ENCODE measurements around the gene CDKAL1. TPM values are rescaled to one million over a fixed set of nuclear protein-coding genes. Genes with fewer than 3 reads are reported as not detected.

The CDKAL1 gene
- total RNA-seq, 2 donors from 2014 or later, result 23.5 to 26.4 TPM

DNA sequence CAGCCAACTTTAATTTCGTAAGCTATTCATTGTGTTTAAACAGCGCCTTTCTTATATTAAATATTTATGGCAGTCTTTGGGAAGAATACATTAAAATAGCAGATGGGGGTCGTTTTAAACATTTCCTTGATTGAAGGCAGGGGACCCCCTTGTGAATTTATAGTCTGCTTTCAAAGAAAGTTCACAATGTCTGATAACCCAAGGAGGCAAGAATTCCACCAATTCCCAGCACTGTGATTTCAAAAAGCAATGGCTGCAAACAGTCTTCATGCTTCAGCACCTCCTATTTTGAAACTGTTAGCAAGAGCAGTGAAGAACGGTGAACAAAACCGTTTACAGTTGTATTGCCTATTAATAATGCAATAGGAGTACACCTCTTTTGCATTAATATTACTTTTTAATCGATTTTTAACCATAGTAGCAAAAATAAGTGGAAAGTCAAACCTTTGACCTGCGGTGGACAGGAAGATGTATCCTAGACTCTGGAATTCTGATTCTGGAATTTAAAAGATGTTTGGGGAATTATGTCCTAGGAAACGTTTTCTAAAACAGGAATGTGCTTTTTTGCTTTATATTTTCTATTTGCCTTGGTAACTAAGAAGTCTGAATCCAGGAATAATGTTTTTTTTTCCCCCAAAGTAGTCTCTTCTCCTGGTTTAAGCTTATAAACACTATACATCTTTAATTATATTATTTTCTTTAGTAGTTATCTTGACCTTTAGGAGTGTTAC, 393.0 kb downstream of the CDKAL1 start:
- H3K9me3 Mint-ChIP-seq, result no peaks in the 10 kb centered on the region
- Histone ChIP-seq H3K36me3 (ENCODE audit: control insufficient read depth, insufficient read depth, low read length) (no peaks in the 10 kb centered on the region), H3K27me3 (ENCODE audit: control insufficient read depth, insufficient read depth, low read length, poor library complexity, severe bottlenecking) (no peaks in the 10 kb centered on the region), H3K9me3 (ENCODE audit: control insufficient read depth, low read length) (no peaks in the 10 kb centered on the region), H3K9ac (ENCODE audit: extremely low read depth, low read length, poor library complexity, severe bottlenecking) (no peak overlapping the region), H3K4me3 (ENCODE audit: low read length) (no peak overlapping the region), H3K27ac (ENCODE audit: low read depth, low read length) (peak overlapping the region; percentile 68), H3K4me1 (ENCODE audit: control insufficient read depth, insufficient read depth, low read length) (peaks cover 2% of the 10 kb centered on the region)
- H3K36me3 Mint-ChIP-seq (ENCODE audit: low read depth), result no peaks in the 10 kb centered on the region
- no peak for TF ChIP-seq CTCF (conservative IDR thresholded peaks at IDR 0.05)
- no peak overlapping the region for H3K4me3 Mint-ChIP-seq
- H3K27ac Mint-ChIP-seq, result no peak overlapping the region
- DNase-seq, result no peak
- peaks cover 4% of the 10 kb centered on the region for H3K4me1 Mint-ChIP-seq
- H3K27me3 Mint-ChIP-seq (ENCODE audit: insufficient read depth), result no peaks in the 10 kb centered on the region
- 74 to 87% methylated on average over 3 to 8 of the region's 8 CpGs for WGBS, 2 experiments (ENCODE audit: insufficient coverage in 1 of 2, insufficient read length in 1 of 2)

GRCh38 chr6:20929283-20929682, 395.0 kb downstream of the CDKAL1 start:
- H3K4me3 ChIP-seq (ENCODE audit: low read length), result no peak overlapping the region
- peaks cover 5% of the 10 kb centered on the region for H3K4me1 ChIP-seq (ENCODE audit: control insufficient read depth, insufficient read depth, low read length)
- no peak overlapping the region for H3K27ac ChIP-seq (ENCODE audit: low read depth, low read length)
- 93 to 100% methylated on average over 2 to 4 of the region's 4 CpGs for WGBS, 2 experiments (ENCODE audit: insufficient coverage in 1 of 2, insufficient read length in 1 of 2)
- no peaks in the 10 kb centered on the region for H3K27me3 ChIP-seq (ENCODE audit: control insufficient read depth, insufficient read depth, low read length, poor library complexity, severe bottlenecking)
- no peaks in the 10 kb centered on the region for H3K9me3 ChIP-seq (ENCODE audit: control insufficient read depth, low read length)
- TF ChIP-seq CTCF (conservative IDR thresholded peaks at IDR 0.05), result no peak
- H3K36me3 ChIP-seq (ENCODE audit: control insufficient read depth, insufficient read depth, low read length), result no peaks in the 10 kb centered on the region
- Mint-ChIP-seq H3K27me3 (ENCODE audit: insufficient read depth) (no peaks in the 10 kb centered on the region), H3K4me1 (peaks cover 20% of the 10 kb centered on the region), H3K4me3 (no peak overlapping the region), H3K36me3 (ENCODE audit: low read depth) (peaks cover 2% of the 10 kb centered on the region), H3K27ac (no peak overlapping the region), H3K9me3 (no peaks in the 10 kb centered on the region)
- H3K9ac ChIP-seq (ENCODE audit: extremely low read depth, low read length, poor library complexity, severe bottlenecking), result no peak overlapping the region
- no peak for DNase-seq

- no peak overlapping the region for H3K27ac ChIP-seq (ENCODE audit: low read depth, low read length)
- H3K27ac Mint-ChIP-seq, result no peak overlapping the region
- peaks cover 5% of the 10 kb centered on the region for H3K4me1 ChIP-seq (ENCODE audit: control insufficient read depth, insufficient read depth, low read length)
- WGBS, 2 experiments (ENCODE audit: insufficient coverage in 1 of 2, insufficient read length in 1 of 2), result 98% methylated on average over 3 of the region's 3 CpGs; no CpG with 5 or more reads in 1 of the 2 experiments
- no peak overlapping the region for H3K9ac ChIP-seq (ENCODE audit: extremely low read depth, low read length, poor library complexity, severe bottlenecking)
- no peak overlapping the region for H3K4me3 Mint-ChIP-seq
- peaks cover 6% of the 10 kb centered on the region for H3K36me3 Mint-ChIP-seq (ENCODE audit: low read depth)
- H3K27me3 Mint-ChIP-seq (ENCODE audit: insufficient read depth), result no peaks in the 10 kb centered on the region
- no peaks in the 10 kb centered on the region for H3K9me3 ChIP-seq (ENCODE audit: control insufficient read depth, low read length)
- no peak overlapping the region for H3K4me3 ChIP-seq (ENCODE audit: low read length)
- H3K27me3 ChIP-seq (ENCODE audit: control insufficient read depth, insufficient read depth, low read length, poor library complexity, severe bottlenecking), result no peaks in the 10 kb centered on the region
- no peak for TF ChIP-seq CTCF (conservative IDR thresholded peaks at IDR 0.05)
- H3K4me1 Mint-ChIP-seq, result peaks cover 22% of the 10 kb centered on the region
- DNase-seq, result no peak
- peaks cover 2% of the 10 kb centered on the region for H3K9me3 Mint-ChIP-seq
- H3K36me3 ChIP-seq (ENCODE audit: control insufficient read depth, insufficient read depth, low read length), result no peaks in the 10 kb centered on the region
These were observed 396.8 kb downstream of the CDKAL1 start for GRCh38 chr6:20931093-20931492.

Measured in endodermal cell (in vitro differentiated cells).